HG02798 (cell line): ENCODE data around the gene TCTN2.

Source experiments
- ATAC-seq: cut with Tn5 transposase; IDR thresholded peaks from one replicate; pipeline ENCODE4 v1.9.1; 2021; ENCODE audit warnings: mild to moderate bottlenecking; ENCODE audit not compliant: unreplicated experiment, poor library complexity

The TCTN2 gene

GRCh38 chr12:123683964-123684363 lies 13.1 kb downstream of the TCTN2 start:
- ATAC-seq, result no peak

- ATAC-seq, result no peak
These were observed 15.8 kb downstream of the TCTN2 start for GRCh38 chr12:123686636-123687190.

GRCh38 chr12:123690191-123690840 lies 19.4 kb downstream of the TCTN2 start:
- ATAC-seq, result no peak

- no peak for ATAC-seq
These were observed 25.3 kb downstream of the TCTN2 start for GRCh38 chr12:123696207-123696606.

GRCh38 chr12:123696646-123697045 lies 25.7 kb downstream of the TCTN2 start:
- ATAC-seq, result no peak

GRCh38 chr12:123705935-123706334 lies 35.0 kb downstream of the TCTN2 start:
- ATAC-seq, result no peak

GRCh38 chr12:123707466-123707865 lies 36.6 kb downstream of the TCTN2 start:
- no peak for ATAC-seq

- no peak for ATAC-seq
These were observed 41.9 kb downstream of the TCTN2 start for GRCh38 chr12:123712780-123713319.

- no peak for ATAC-seq
These were observed 42.5 kb downstream of the TCTN2 start for GRCh38 chr12:123713398-123713797.

GRCh38 chr12:123713823-123714585 lies 43.1 kb downstream of the TCTN2 start:
- ATAC-seq, result no peak

- ATAC-seq, result no peak
These were observed 44.3 kb downstream of the TCTN2 start for GRCh38 chr12:123715195-123715594.

- ATAC-seq, result no peak
These were observed 46.4 kb downstream of the TCTN2 start for GRCh38 chr12:123717350-123717749.

GRCh38 chr12:123720141-123720814 lies 49.4 kb downstream of the TCTN2 start:
- ATAC-seq, result no peak

GRCh38 chr12:123721245-123721644 lies 50.3 kb downstream of the TCTN2 start:
- no peak for ATAC-seq

GRCh38 chr12:123723011-123723410 lies 52.1 kb downstream of the TCTN2 start:
- no peak for ATAC-seq

GRCh38 chr12:123723765-123724164 lies 52.9 kb downstream of the TCTN2 start:
- ATAC-seq, result no peak

GRCh38 chr12:123726244-123726643 lies 55.3 kb downstream of the TCTN2 start:
- ATAC-seq, result no peak

GRCh38 chr12:123726962-123727361 lies 56.0 kb downstream of the TCTN2 start:
- ATAC-seq, result no peak

GRCh38 chr12:123727878-123728277 lies 57.0 kb downstream of the TCTN2 start:
- no peak for ATAC-seq

- no peak for ATAC-seq
These were observed 60.7 kb downstream of the TCTN2 start for GRCh38 chr12:123731596-123731995.

- no peak for ATAC-seq
These were observed 61.3 kb downstream of the TCTN2 start for GRCh38 chr12:123732251-123732650.
